ENCODE data around the gene PROSER2. TPM values are rescaled to one million over a fixed set of nuclear protein-coding genes. Genes with fewer than 3 reads are reported as not detected.

Gene PROSER2
- total and polyA plus RNA-seq, 2 donors (not counting 3 experiments of a cell fraction or from before 2014, with no cell fraction given): 5.9 to 22.6 TPM

DNA sequence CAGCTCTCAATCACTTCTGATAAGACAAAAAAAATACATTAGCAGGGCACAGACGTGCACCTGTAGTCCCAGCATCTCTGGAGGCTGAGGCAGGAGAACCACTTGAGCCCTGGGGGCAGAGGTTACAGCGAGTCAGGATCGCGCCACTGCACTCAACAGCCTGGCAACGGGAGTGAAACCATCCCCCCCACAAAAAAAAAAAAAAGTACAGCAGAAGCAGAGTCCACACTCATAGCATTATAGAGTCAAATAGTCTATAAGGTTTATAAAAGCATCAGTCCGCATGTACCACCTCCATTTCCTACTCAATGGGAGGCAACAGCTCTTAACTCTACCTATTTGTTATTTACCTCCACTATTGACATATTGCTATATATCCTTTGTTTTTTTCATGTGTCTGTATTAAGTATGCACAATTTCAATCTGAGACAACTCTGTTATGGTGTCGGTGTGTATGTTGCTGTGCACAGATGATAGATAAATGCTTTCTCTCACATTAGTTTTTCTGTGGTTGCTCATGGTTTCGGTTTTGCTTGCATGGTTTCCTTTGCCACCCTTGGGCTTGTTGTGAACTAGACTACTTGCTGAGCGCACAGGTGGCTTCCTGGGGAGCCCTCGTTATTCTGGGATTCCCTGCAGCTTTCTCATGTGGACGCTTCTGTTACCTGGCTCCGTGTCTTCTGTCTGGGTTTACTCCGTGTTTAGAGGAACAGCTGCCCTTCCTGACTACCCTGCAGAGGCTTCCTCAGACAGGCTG is 40.4 kb downstream of the PROSER2 start:
- H3K4me1 ChIP-seq (ENCODE audit: control insufficient read depth, extremely low read depth, insufficient read depth, low read length): no peaks in the 10 kb centered on the region
- H4K20me1 ChIP-seq (replicated peaks; ENCODE audit: control insufficient read depth, extremely low read depth, insufficient read depth, low read length): no peaks in the 10 kb centered on the region
- DNase-seq (ENCODE audit: low read depth, low spot score) (no peak), FAIRE-seq (no peak)
- dilution Hi-C loops (cut with MboI; ENCODE audit: extremely low pct_ligation_motif_present, low sequenced_read_pairs): no loop called here
- no peak overlapping the region for H3K9ac ChIP-seq (replicated peaks; ENCODE audit: extremely low read depth, insufficient read depth, low read length)
- no peak overlapping the region for H3K27ac ChIP-seq (ENCODE audit: insufficient read depth, low read depth, low read length)
- no peak overlapping the region for H3K4me3 ChIP-seq (replicated peaks in 1 of 3; ENCODE audit: insufficient read depth in 1 of 3, low read depth in 1 of 3, low read length in 3 of 3)
- H3K36me3 ChIP-seq (ENCODE audit: control insufficient read depth in 2 of 2, extremely low read depth in 1 of 2, insufficient read depth in 2 of 2, low read length in 2 of 2): no peaks in the 10 kb centered on the region
- CTCF ChIA-PET: interaction anchor here (1.2 to 2.2 kb wide), 3 partner anchors 11 to 32 kb away, joined by 3 to 6 read pairs (median 3); no protein-coding TSS in a partner anchor
- no peak for TF ChIP-seq MYC (IDR thresholded peaks at IDR 0.05; ENCODE audit: low read depth, low read length)
- TF ChIP-seq, protein P1, sequence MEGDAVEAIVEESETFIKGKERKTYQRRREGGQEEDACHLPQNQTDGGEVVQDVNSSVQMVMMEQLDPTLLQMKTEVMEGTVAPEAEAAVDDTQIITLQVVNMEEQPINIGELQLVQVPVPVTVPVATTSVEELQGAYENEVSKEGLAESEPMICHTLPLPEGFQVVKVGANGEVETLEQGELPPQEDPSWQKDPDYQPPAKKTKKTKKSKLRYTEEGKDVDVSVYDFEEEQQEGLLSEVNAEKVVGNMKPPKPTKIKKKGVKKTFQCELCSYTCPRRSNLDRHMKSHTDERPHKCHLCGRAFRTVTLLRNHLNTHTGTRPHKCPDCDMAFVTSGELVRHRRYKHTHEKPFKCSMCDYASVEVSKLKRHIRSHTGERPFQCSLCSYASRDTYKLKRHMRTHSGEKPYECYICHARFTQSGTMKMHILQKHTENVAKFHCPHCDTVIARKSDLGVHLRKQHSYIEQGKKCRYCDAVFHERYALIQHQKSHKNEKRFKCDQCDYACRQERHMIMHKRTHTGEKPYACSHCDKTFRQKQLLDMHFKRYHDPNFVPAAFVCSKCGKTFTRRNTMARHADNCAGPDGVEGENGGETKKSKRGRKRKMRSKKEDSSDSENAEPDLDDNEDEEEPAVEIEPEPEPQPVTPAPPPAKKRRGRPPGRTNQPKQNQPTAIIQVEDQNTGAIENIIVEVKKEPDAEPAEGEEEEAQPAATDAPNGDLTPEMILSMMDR (IDR thresholded peaks at IDR 0.05; ENCODE audit: extremely low read depth in 1 of 2, insufficient read depth in 1 of 2, low read depth in 1 of 2, low read length in 2 of 2): no peak
- TF ChIP-seq GATA2 (IDR thresholded peaks at IDR 0.05; ENCODE audit: insufficient read depth, insufficient read length, low read depth, low read length): no peak
- TF ChIP-seq POLR2A (IDR thresholded peaks at IDR 0.05; ENCODE audit: low read depth, low read length): no peak
- TF ChIP-seq FOS (IDR thresholded peaks at IDR 0.05; ENCODE audit: borderline replicate concordance, insufficient read depth, low read length): no peak
- no peak for TF ChIP-seq JUN (IDR thresholded peaks at IDR 0.05; ENCODE audit: borderline replicate concordance, insufficient read depth, insufficient read length, low read depth)
- no peak for TF ChIP-seq EZH2 (IDR thresholded peaks at IDR 0.05; ENCODE audit: borderline replicate concordance, low read depth, low read length, severe bottlenecking)
- TF ChIP-seq, protein P2, sequence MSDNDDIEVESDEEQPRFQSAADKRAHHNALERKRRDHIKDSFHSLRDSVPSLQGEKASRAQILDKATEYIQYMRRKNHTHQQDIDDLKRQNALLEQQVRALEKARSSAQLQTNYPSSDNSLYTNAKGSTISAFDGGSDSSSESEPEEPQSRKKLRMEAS (IDR thresholded peaks at IDR 0.05; ENCODE audit: insufficient read depth, insufficient read length): no peak
- TF ChIP-seq POLR2AphosphoS5 (IDR thresholded peaks at IDR 0.05; ENCODE audit: insufficient read depth, low read depth, low read length): no peak
- intact Hi-C loops (cut with micrococcal nuclease): no loop called here
- BruUV-seq (replicated peaks): no TSS peak
- H3K9me1 ChIP-seq (replicated peaks; ENCODE audit: control insufficient read depth, extremely low read depth, insufficient read depth, low read length): no peaks in the 10 kb centered on the region
- no peak overlapping the region for H3K4me2 ChIP-seq (ENCODE audit: insufficient read depth, low read length)
- H3K9me3 ChIP-seq (replicated peaks; ENCODE audit: control insufficient read depth, insufficient read depth, low read length): no peaks in the 10 kb centered on the region
- H3K79me2 ChIP-seq (ENCODE audit: control insufficient read depth, insufficient read depth, low read length): no peaks in the 10 kb centered on the region
- H3K27me3 ChIP-seq (ENCODE audit: control insufficient read depth in 2 of 2, insufficient read depth in 2 of 2, low read length in 2 of 2): no peaks in the 10 kb centered on the region
- H2AFZ ChIP-seq (ENCODE audit: low read depth, low read length): no peak overlapping the region
- POLR2A ChIA-PET: no interaction called here
